A549 (cell line): Measurements from ENCODE around the gene NDUFS8.

Source experiments
- BHLHE40 ChIP-seq: IDR thresholded peaks from 2 replicates; pipeline ENCODE4 v1.6.1; 2012; ENCODE audit warnings: low read depth, low read length, inconsistent platforms
- CHD2 ChIP-seq: fragments of 150-350 bp; IDR thresholded peaks from 2 replicates; pipeline ENCODE4 v1.6.1; 2014; ENCODE audit warnings: low read length; ENCODE audit not compliant: partially characterized antibody
- CTCF ChIP-seq: fragments of >200 bp; sonication (Bioruptor Twin); formaldehyde crosslinking; IDR thresholded peaks from 3 replicates; pipeline ENCODE4 v1.5.1; 2016
- EP300 ChIP-seq, 2 experiments: fragments of >200 bp; sonication (Bioruptor Twin); formaldehyde crosslinking; IDR thresholded peaks; 2 replicates in 1 of 2; 3 replicates in 1 of 2; pipeline ENCODE4 v1.6.1; 2016 to 2017
- HOXA7 ChIP-seq: fragments of 250-450 bp; sonication (Bioruptor Pico); IDR thresholded peaks from 2 replicates; pipeline ENCODE4 v1.5.0; 2020; ENCODE audit warnings: mild to moderate bottlenecking, moderate library complexity
- POLR2A ChIP-seq: IDR thresholded peaks from 2 replicates; pipeline ENCODE4 v1.6.1; 2012; ENCODE audit warnings: mild to moderate bottlenecking, low read length
- POLR2AphosphoS2 ChIP-seq: conservative IDR thresholded peaks from 2 replicates; pipeline ENCODE4 v1.6.1; 2012; ENCODE audit warnings: low read length, improper control_type of control experiment, inconsistent platforms
- REST ChIP-seq: fragments of 200-600 bp; sonication (generic); IDR thresholded peaks from 2 replicates; pipeline ENCODE4 v1.6.1; 2016; ENCODE audit warnings: antibody characterized with exemption, mild to moderate bottlenecking, moderate library complexity
- RNF2 ChIP-seq: fragments of 200-600 bp; sonication (generic); IDR thresholded peaks from 2 replicates; pipeline ENCODE4 v1.6.1; 2016; ENCODE audit warnings: low read depth, mild to moderate bottlenecking, antibody characterized with exemption, moderate library complexity, borderline replicate concordance

GRCh38 chr11:68065841-68066240 is 35.4 kb downstream of the NDUFS8 start:
- no peak for TF ChIP-seq CTCF
- TF ChIP-seq POLR2AphosphoS2, result no peak
- no peak for TF ChIP-seq BHLHE40
- no peak for TF ChIP-seq POLR2A
- no peak for TF ChIP-seq CHD2
- TF ChIP-seq EP300 (IDR thresholded peaks at IDR 0.05), result no peak
- TF ChIP-seq REST, result no peak
- TF ChIP-seq HOXA7 (CRISPR knock-in tag), result no peak
- no peak for TF ChIP-seq RNF2
